Measurements from ENCODE around the gene TSEN54.

GRCh38 chr17:75509528-75510258, 6.6 kb upstream of the TSEN54 start:
- no peak for TF ChIP-seq CTCF (IDR thresholded peaks at IDR 0.05 in 4 of 5, conservative IDR thresholded peaks at IDR 0.05 in 1 of 5)
- peak in 1 of 2 donors; percentile 47 for TF ChIP-seq POLR2A (IDR thresholded peaks at IDR 0.05)

Measured in gastrocnemius medialis (tissue), 4 donors.